Endometrial microvascular endothelial cells (primary cell): ENCODE results near the gene SMAD5. TPM values are rescaled to one million over a fixed set of nuclear protein-coding genes. Genes with fewer than 3 reads are reported as not detected.

Experiments
- in situ Hi-C: cut with HindIII; loops from 2 replicates; pipeline ENCODE4 v1.10.0; 2017; ENCODE audit warnings: low sequenced_read_pairs, low pct_unique_long_range_greater_than_20kb; ENCODE audit errors: inconsistent ontology term
- total RNA-seq: library from RNA; depleted of rRNA; stranded (reverse); fragments of >200 nt; gene quantifications from one replicate; pipeline ENCODE4 v1.2.3, GENCODE V29; 2015; ENCODE audit errors: inconsistent ontology term

The SMAD5 gene
- total RNA-seq, 1 donor from 2014 or later: 61.0 TPM

DNA sequence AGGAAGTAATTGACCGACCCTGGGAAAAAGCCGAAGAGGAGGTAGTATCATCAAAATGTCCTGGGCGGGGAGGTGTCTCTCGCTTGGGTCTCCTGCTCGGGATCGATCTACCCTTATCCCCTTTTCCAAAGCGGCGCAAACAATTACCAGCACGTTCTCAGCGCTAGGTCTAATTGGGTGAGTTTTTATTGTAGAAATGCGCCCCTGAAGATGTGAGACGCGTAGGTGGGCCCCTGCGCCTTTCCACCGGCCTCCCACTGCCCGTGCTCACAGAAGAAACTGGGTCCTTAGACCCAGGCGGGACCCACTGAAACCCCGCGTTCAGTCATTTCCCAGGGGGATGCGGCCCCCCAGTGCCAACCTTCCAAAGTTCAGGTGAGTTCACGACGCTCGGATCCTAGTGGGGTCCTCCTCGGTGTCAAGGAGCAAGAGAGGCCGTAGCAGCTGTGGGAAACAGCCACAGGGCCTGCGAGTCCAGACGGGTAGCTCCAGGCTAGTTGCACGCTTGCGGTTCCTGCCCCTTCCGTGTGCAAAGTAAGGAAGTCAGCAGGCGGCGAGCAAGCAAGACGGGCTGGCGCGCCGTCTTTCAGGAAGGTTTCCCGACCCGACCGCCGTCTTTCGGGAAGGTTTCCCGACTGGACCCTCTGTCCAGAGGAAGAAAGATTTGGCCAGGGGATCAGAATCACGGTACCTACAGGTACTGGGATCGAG is 58.8 kb downstream of the SMAD5 start:
- in situ Hi-C loops: no loop called here

DNA sequence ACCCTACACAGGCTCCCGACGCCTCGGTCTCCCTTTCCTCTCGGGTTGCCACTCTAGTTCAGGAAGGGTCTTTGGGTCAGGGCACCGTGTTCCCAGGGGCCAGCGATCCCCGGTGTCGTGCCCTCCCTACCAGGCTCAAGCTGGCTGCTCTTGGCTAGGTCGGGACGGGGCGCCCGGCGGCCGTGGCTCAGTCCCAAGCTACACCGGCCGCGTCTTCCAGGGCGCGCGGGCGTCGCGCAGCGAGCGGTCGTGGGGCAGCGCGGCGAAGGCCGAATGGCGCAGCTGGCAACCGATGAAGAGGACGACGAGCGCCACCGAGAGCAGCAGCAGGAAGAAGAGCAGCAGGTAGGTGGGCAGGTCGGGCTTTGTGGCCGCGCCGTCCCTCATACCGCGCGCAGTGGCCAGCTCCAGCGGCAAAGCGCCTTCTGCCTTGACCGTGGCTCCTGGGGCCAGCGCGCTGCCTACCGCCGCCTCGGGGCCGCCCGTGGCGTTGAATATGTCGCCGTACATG is 59.4 kb downstream of the SMAD5 start:
- in situ Hi-C loops: no loop called here

DNA sequence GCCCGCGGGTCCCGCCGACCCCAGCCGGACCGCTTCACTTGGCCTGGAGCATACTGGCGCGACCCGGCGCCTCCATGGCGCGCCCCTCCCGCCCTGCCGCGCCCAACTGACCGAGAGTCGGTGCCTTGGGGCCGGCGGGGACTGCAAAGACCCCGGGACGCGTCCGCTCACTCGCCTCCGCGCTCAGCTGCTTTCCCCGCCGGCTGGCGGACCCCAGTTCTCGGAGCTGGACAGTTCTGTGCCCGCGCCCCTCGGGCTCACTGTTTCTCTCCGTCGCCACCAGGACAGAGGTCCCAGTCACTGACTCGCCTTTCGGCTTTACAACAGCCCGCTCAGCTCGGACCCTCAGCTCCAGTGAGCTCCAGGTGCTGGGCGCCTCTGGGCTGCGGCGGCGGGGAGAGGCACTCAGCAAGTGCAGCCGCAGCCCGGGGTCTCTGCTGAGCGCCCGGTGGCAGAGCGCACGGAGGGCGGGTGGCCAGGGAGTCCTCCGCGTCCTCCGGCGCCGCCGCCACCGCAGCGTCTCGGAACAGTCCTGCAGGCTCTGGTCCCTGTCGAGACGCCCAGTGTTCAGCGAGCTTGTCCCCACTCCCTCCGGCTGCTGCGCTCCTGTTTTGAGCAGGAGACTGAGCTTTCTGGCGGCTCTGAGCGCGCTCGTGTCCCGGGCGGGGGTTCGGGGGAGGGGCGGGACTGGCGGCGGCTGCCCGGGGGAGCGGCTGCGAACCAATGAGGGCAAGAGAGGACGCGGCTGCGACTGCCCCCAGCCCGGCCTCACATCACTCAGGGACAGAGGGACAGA is 60.1 kb downstream of the SMAD5 start, which contains the start of gene SMIM32:
Gene SMIM32 (minus strand): TSS at position 637 of the 796 bp plus-strand sequence. CDS start 638 bp downstream, outside the sequence.
- in situ Hi-C loops: no loop called here

DNA sequence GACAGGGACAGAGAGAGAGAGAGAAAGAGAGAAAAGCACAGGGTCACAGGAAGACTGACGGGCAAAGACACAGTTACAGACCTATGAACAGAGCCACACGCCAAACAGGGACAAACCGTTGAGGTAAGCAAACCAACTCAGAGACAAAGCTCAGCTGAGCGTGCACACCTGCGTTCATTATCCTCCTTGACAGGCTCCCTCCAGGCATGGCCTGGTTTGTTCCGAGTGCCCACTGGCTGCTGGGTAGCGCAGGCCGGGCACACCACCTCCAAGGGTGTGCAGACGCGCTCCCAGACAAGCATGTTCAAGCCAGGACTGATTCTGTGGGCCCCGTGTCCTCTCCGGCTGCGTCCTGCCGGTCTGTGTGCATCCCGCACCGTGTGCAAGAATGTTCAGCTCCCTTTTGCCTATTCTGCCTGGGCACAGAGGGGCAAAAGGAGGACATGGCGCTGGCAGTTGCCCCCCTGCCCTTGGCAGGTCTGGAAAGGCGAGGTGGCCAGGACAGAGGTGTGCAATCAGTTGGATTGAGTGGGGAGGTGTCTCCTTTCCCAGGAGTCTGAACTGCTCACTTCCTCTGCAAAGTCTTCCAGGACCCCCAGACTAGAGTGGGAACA is 60.8 kb downstream of the SMAD5 start:
- in situ Hi-C loops: no loop called here

DNA sequence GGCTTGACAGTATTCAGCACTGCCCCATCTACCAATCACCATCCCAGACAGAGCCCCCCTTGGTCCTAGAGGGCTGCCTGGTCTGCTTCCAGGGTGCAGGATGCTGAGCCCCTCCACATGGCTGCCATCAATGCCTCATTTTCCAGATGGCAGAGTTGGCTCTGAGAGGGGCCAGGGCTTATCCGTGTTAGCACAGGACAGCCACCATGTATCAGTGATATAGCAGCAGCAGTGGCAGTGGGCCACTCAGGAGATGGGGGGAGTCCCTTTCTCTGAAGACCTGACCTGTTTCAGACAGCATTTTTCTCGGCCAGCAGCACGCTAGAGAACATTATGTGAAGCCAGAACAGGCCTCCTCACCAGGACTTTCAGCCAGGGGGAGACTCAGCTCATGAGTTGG is 61.9 kb downstream of the SMAD5 start:
- in situ Hi-C loops: no loop called here

DNA sequence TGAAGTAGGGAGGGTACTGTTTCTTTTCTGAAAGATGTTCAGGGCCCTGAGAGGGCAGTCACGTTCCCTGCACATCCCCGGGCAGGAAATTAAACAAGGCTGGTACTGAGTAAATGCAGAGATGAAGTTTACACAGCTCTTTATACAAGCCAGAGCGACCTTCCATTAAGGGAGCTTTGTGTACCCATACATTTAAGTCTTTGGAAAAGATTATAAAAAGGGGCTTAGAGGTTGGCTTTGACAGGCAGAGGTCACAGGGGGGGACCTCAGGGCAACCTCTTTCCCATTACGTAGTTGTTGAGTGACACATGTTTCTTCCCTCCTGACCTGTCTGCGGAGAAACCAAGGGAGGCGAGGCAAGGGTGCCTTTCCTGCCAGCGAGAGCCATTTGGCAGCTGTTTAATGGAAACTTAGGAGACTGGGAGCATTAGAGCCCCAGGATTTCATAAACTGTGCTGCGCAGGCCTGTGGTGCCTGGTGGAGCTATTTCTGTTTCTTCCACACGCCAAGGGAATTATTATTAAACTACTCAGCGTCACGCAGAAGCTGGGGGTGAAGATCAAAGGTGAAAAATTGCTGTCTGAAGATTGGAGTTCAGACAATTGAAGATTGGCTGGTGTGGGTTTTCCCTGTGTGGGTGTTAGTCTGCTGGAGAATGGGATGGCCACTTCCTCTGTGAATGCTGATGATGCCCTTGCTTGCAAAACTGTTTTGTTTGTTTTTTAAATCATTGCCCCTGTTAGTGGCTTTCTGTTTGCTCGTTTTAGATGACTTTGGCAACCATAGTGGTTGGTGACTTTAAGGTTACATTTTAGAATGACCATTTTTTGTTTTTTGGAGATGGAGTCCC is 63.6 kb downstream of the SMAD5 start:
- in situ Hi-C loops: no loop called here

DNA sequence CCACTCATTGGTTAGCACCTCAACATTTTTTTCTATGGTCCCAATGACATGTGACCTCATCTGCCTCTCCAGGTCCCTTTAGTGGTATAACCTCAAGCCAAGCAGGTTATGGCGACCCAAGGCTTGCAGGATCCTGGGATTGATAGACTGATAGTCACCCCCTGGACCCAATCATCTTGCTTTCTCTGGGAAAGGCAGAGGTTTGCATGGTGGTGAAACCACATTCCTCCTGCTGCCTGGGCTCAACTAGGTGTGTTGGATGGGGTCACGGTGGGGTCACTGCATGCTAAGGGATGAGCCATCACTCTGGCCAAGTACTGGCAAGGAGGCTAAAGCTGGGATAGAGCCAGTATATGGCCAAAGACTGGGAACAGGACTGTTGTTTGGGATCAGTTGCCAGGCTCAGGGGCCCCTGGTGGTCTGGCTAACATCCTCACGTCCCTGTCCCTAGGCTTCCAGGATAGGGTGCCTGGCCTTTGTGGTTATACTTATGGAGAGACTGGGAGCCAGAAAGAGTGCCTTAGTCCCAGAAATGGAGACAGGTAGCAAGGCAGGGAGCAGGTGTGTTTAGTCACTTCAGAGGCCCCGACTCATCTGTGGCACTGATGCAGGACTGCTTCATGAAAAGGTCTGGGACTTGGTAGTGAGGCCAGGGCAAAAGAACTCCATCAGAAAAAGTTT is 65.0 kb downstream of the SMAD5 start:
- in situ Hi-C loops: no loop called here

DNA sequence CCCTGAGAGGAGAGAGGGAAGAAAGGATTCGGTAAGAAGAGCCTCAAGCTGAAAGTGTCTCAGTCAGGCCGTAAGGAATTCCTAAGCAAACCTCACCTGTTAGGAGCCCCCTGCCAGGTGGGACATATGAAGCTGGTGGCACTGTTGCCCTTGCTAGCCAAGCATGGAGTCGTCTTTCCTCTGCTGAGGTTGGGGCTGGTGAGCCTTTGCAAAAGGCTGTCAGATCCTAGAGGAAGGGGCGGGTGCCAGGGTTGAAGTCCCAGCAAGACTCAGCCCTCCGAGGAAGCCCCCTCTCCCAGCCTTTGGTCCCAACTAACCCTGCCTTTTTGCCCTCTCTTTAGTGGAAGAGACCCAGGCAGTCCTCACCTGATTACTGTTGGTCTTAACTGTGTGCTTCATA is 65.8 kb downstream of the SMAD5 start:
- in situ Hi-C loops: no loop called here

DNA sequence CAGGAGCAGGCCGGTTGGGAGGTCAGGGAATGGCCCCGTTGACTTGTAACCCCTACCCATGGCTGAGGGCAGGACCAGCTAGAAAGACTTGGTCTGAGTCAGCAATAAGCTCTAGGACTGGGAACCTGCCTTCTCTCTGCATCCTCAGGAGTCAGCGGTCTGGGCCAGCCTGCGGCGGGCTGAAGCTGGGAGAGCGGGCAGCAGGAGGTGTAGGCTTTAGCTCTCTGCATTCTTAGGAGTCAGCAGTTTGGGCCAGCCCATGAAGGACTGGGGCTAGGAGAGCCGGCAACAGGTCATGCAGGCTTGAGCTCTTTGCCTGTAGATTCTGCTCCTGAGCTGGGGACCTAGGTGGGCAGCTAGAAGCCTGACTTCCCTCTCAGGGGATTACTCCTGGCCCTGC is 66.8 kb downstream of the SMAD5 start:
- in situ Hi-C loops: no loop called here

DNA sequence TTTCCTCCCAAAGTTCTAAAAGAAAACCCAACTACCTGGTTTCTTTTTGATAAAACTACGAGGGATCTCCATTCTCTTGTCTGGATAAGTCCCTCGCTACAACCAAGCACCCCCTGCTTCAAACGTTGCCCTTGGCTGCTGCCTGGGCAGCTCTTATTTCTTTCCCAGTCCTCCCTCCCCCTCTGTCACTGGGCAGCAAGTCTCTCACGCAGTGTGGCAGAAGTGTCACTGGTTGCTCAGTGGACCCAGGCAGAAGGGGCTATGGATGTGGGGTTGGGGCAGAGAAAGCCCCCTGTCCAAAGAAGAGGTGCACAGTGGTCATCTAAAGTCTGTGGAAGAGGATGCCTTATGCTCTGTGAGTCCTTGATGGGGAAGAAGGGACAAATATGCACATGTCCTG is 67.5 kb downstream of the SMAD5 start:
- in situ Hi-C loops: no loop called here

DNA sequence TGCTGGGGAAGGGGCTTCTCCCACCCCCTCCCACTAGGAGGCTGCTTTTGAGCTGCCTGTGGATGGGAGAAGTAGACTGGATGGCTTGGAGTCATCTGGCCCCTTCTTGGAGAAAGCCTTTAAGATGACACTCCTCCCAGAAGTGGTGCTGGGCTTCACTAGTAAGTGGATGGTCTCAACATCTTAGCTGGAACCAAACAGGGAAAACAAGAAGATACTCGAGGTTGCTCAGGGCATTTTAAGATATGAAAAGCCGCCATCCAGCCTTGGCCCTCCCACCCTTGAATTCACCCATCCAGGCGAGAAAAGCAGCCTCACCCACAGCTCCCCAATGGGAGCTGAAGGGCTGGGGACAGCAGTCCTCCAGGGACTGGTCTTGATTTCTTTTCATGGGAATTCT is 68.1 kb downstream of the SMAD5 start:
- in situ Hi-C loops: no loop called here

DNA sequence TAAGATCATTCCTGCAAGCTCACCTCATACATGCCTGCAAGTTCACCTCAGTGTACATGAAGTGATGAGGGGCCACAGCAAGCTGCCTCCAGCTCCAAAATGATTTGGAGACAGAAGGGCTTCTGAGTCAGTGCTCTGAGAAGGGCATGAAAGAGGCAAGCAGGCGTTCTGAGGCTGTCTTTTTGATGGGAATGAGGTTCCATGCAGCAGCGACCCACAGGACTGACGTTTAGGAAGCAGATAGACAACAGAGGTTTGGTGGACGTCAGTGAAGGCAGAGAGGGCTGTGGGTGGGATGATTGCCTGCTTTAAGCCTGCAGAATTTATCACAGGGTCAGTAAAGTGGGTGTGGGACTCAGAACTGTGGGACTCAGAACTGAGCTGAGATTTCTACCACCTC is 69.2 kb downstream of the SMAD5 start:
- in situ Hi-C loops: no loop called here

DNA sequence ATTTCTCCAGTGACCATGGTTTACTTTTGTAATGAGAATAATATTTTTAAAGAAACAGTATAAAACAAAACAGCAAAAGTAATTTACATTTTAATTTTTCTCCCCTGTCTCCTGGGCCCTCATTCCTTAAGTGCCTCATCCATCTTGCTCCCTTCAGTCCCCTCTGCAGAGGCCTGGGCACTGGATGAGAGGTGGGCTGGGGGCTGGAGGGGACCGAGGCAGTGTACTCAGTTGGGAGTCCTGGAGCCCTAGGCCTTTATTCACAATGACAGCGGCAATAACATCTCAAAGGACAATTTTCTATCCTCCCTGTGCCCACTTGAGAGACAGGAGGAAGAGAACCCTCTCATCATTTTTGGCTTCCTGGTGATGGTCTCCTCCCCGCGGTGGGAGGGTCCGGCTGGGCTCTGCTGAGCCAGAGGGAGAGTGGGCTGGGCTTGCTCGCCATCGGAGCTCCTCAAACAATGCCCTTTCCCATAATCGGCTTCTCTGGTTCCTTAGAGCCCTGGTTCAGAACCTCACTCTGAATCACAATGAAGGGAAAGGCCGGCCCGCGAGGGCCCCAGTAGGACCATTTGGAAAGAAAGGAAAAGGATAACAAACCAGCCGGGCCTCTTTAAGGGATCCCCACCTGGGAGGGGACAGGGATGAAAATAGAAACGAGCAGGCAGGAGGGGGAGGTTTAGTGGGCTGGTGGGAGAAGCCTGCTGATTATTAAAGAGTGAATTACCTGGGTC is 70.0 kb downstream of the SMAD5 start:
- in situ Hi-C loops: no loop called here

DNA sequence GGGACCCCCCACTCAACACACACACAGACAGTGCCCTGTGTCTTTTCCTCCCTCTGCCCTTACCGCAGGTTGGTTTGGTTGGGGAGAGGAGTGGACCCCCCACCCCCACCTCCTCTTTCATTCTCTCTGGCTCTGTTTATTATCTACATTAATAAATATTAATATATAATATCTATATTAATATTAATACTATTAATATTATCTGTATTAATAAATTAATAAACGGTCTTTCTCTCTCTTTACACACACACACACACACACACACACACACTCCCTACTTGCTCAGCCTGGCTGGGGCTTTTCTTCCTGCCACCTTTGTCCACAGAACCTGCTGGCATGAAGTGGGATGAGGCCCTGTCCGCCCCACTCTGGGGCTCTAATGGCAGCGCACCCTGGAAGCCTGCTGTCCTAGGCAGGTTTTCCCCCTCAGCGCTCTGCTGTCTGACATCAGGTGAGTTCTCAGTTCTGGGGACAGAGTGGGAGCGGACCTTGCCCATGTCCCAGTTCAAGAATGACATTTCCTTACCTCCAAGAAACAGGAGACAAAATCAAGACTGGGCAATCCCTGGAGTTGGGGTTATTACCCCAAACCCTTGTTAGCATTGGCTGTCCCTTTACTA is 70.8 kb downstream of the SMAD5 start:
- in situ Hi-C loops: no loop called here

DNA sequence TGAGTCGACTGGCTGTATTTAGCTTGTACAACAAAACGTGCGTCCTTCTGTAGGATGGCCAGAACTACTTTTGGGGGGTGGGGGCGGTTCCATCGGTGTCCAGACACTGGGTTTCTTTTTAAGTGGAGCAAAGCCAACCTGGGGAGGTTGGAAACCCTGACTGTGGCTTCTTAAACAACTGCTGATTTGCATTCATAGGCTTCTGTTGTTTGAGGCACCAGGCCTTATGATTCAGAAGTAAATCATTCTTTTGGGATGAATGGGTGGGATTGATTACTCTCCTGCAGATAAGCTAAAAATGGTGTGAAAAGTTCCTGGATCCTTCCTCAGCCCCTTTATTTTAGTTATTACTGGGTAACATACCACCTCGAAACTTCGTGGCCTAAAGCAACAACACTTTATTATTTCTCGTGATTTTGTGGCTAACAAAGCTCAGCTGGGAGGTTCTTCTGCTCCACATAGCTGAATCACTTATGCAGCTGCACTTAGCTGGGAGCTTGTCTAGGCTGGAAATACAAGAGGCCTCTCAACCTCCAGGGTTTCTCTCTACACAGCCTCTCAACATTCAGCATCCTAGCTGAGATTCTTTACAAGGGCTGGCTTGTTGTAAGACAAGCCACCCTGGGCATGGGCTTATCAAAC is 72.5 kb downstream of the SMAD5 start:
- in situ Hi-C loops: no loop called here

DNA sequence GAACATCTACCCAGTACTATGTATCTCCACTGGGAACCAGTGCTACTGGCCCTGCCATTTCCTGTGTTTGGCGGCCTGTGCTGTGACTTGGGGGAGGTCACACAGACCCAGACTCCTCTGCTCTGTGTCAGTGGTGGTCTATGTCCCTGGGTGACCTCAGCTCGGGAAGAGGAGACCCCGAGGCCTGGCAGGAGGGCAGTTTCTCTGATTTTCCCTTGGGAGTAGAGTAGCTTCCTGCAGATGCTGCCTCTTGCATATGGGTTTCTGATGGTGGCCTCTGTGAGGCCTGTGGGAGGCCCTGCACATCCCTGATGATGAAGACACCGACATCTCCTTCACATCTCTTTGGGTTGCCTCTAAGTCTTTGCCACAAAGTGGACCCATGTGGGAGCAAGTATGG is 73.3 kb downstream of the SMAD5 start:
- in situ Hi-C loops: no loop called here

DNA sequence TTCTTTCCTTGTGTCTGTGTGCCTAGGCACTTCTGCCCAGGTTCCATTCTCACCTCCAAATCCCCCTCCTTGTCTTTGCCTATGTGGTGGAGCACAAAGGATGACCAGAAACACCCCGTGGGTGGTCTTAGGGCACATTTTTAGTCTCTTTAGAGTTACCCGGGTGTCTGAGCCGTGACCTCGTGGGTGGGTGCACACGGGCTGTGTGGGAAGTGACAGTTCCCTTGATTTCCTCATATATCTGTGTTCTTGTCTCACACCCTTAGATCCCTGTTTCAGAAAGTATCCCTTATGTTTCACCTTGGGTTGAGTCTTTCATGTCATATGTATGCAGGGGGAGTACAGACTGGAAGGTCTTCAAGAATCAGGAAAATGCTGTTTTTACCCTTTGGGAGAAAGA is 73.7 kb downstream of the SMAD5 start:
- in situ Hi-C loops: no loop called here
